Upper lobe of right lung (tissue), 1 donor: ENCODE results near the gene CPEB4. TPM values are rescaled to one million over a fixed set of nuclear protein-coding genes. Genes with fewer than 3 reads are reported as not detected.

ENCODE experiments used
- ATAC-seq: fragments of 200-7000 bp; cut with Tn5 transposase; one replicate; pipeline ENCODE4 v1.9.1; 2020; ENCODE audit warnings: mild to moderate bottlenecking, moderate library complexity
- DNase-seq: peaks from one replicate; pipeline ENCODE4 v3.0.0-alpha.2; 2020
- H3K27ac ChIP-seq: fragments of 200-600 bp; one replicate; pipeline ENCODE4 v1.8.0; 2022
- H3K27me3 ChIP-seq: fragments of 200-600 bp; one replicate; pipeline ENCODE4 v1.8.0; 2022; ENCODE audit warnings: mild to moderate bottlenecking
- H3K36me3 ChIP-seq: fragments of 200-600 bp; one replicate; pipeline ENCODE4 v1.8.0; 2022
- H3K4me1 ChIP-seq: fragments of 200-600 bp; one replicate; pipeline ENCODE4 v1.8.0; 2022
- H3K4me3 ChIP-seq: fragments of 200-600 bp; one replicate; pipeline ENCODE4 v1.8.0; 2022; ENCODE audit warnings: mild to moderate bottlenecking
- H3K9me3 ChIP-seq: fragments of 200-600 bp; one replicate; pipeline ENCODE4 v1.8.0; 2022
- CTCF ChIP-seq: fragments of 200-600 bp; IDR thresholded peaks from one replicate; pipeline ENCODE4 v1.8.0; 2022; ENCODE audit warnings: antibody characterized with exemption
- intact Hi-C: fragments of 100-400 bp; cut with DNase I; formaldehyde crosslinking; loops from one replicate; pipeline ENCODE4 v1.11.0; 2022
- total RNA-seq: library from RNA; stranded (reverse); fragmentation: NEBNext Ultra II Directional; extraction: Animal tissue kit (Norgen Biotek cat#: 25700); gene quantifications from one replicate; pipeline ENCODE4 v1.2.1, GENCODE V29; 2021
- donor health status: DM: no; HTN: yes; CAD: no; lungs with severe emphysema.

Gene CPEB4
- total RNA-seq, 1 donor from 2014 or later = 62.4 TPM

GRCh38 chr5:173845321-173845720 is 42.8 kb upstream of the CPEB4 start:
- Histone ChIP-seq H3K9me3 (peaks cover 7% of the 10 kb centered on the region), H3K27me3 (no peaks in the 10 kb centered on the region), H3K27ac (no peak overlapping the region), H3K4me1 (no peaks in the 10 kb centered on the region), H3K4me3 (no peak overlapping the region), H3K36me3 (no peaks in the 10 kb centered on the region)
- ATAC-seq (no peak), DNase-seq (no peak)
- TF ChIP-seq CTCF = no peak
- intact Hi-C loops = no loop called here

GRCh38 chr5:173846929-173847501 is 41.1 kb upstream of the CPEB4 start:
- no peak overlapping the region for H3K27ac ChIP-seq
- DNase-seq (no peak), ATAC-seq (no peak)
- no peak for TF ChIP-seq CTCF
- intact Hi-C loops = no loop called here
- no peaks in the 10 kb centered on the region for H3K27me3 ChIP-seq
- no peaks in the 10 kb centered on the region for H3K4me1 ChIP-seq
- H3K9me3 ChIP-seq = peaks cover 7% of the 10 kb centered on the region
- H3K36me3 ChIP-seq = no peaks in the 10 kb centered on the region
- H3K4me3 ChIP-seq = no peak overlapping the region

- Histone ChIP-seq H3K27ac (no peak overlapping the region), H3K4me1 (no peaks in the 10 kb centered on the region), H3K27me3 (no peaks in the 10 kb centered on the region), H3K9me3 (peaks cover 7% of the 10 kb centered on the region), H3K4me3 (no peak overlapping the region), H3K36me3 (no peaks in the 10 kb centered on the region)
- no peak for ATAC-seq
- intact Hi-C loops = no loop called here
- DNase-seq = no peak
- no peak for TF ChIP-seq CTCF
These were observed 39.1 kb upstream of the CPEB4 start for GRCh38 chr5:173848986-173849596.

GRCh38 chr5:173849908-173850307 is 38.2 kb upstream of the CPEB4 start:
- no peaks in the 10 kb centered on the region for H3K36me3 ChIP-seq
- ATAC-seq (no peak), DNase-seq (no peak)
- no peaks in the 10 kb centered on the region for H3K27me3 ChIP-seq
- H3K27ac ChIP-seq = no peak overlapping the region
- no peaks in the 10 kb centered on the region for H3K4me1 ChIP-seq
- intact Hi-C loops = no loop called here
- TF ChIP-seq CTCF = no peak
- H3K4me3 ChIP-seq = no peak overlapping the region
- peaks cover 7% of the 10 kb centered on the region for H3K9me3 ChIP-seq

- no peaks in the 10 kb centered on the region for H3K4me1 ChIP-seq
- no peak for TF ChIP-seq CTCF
- intact Hi-C loops = no loop called here
- peaks cover 7% of the 10 kb centered on the region for H3K9me3 ChIP-seq
- H3K36me3 ChIP-seq = no peaks in the 10 kb centered on the region
- ATAC-seq = no peak
- no peaks in the 10 kb centered on the region for H3K27me3 ChIP-seq
- no peak overlapping the region for H3K4me3 ChIP-seq
- no peak overlapping the region for H3K27ac ChIP-seq
- DNase-seq = no peak
These were observed 37.5 kb upstream of the CPEB4 start for GRCh38 chr5:173850659-173851058.
